Osteocyte (in vitro differentiated cells): ENCODE measurements around the gene DIAPH2. TPM values are rescaled to one million over a fixed set of nuclear protein-coding genes. Genes with fewer than 3 reads are reported as not detected.

ENCODE experiments used
- DNase-seq: peaks from one replicate; pipeline ENCODE4 v3.0.0; 2021; ENCODE audit warnings: mixed read lengths; ENCODE audit not compliant: unreplicated experiment; ENCODE audit errors: extremely low spot score
- H3K27ac Mint-ChIP-seq: one replicate; pipeline ENCODE4 v1.8.0; 2021; ENCODE audit warnings: mild to moderate bottlenecking, mixed read lengths; ENCODE audit not compliant: unreplicated experiment
- H3K27me3 Mint-ChIP-seq: one replicate; pipeline ENCODE4 v1.8.0; 2021; ENCODE audit warnings: mixed read lengths; ENCODE audit not compliant: unreplicated experiment
- H3K36me3 Mint-ChIP-seq: one replicate; pipeline ENCODE4 v1.8.0; 2021; ENCODE audit warnings: mixed read lengths; ENCODE audit not compliant: unreplicated experiment
- H3K4me1 Mint-ChIP-seq: one replicate; pipeline ENCODE4 v1.8.0; 2021; ENCODE audit warnings: mixed read lengths; ENCODE audit not compliant: unreplicated experiment
- H3K4me3 Mint-ChIP-seq: one replicate; pipeline ENCODE4 v1.8.0; 2021; ENCODE audit warnings: mild to moderate bottlenecking, moderate library complexity, mixed read lengths; ENCODE audit not compliant: unreplicated experiment
- H3K9me3 Mint-ChIP-seq: one replicate; pipeline ENCODE4 v1.8.0; 2021; ENCODE audit warnings: mixed read lengths; ENCODE audit not compliant: unreplicated experiment
- CTCF ChIP-seq: fragments of 200-600 bp; sonication (generic); IDR thresholded peaks from 2 replicates; pipeline ENCODE4 v1.5.0; 2021; ENCODE audit warnings: antibody characterized with exemption, mild to moderate bottlenecking, moderate library complexity
- total RNA-seq: library from RNA; stranded (reverse); gene quantifications from 2 replicates; pipeline ENCODE4 v1.2.1, GENCODE V29; 2021

The DIAPH2 gene
- total RNA-seq, 1 donor from 2014 or later, result 9.3 TPM

- no peaks in the 10 kb centered on the region for H3K4me1 Mint-ChIP-seq
- no peak for TF ChIP-seq CTCF
- H3K27ac Mint-ChIP-seq, result no peak overlapping the region
- no peak for DNase-seq
- no peaks in the 10 kb centered on the region for H3K27me3 Mint-ChIP-seq
- H3K4me3 Mint-ChIP-seq, result no peak overlapping the region
- H3K9me3 Mint-ChIP-seq, result peaks cover 6% of the 10 kb centered on the region
- no peaks in the 10 kb centered on the region for H3K36me3 Mint-ChIP-seq
Measured at GRCh38 chrX:96924581-96924980, 239.9 kb downstream of the DIAPH2 start.

DNA sequence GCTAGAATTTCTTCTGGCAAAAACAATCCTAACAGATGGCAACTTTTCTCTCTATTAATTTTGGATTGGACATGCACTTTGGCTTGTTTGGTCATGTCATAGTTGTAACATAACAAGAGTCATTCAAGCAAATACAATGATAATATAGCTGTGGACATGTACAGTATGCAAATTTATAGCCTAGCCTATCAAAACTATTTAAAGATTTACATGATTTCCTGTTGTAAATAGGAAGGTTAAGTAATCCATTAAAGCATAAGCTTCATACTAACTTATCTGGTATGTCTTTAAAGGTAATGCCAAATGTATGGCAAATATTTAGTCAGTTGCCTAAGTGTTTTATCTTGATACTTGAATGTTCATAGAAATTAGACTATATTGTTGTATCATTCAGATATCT lies 244.4 kb downstream of the DIAPH2 start:
- Mint-ChIP-seq H3K9me3 (peaks cover 6% of the 10 kb centered on the region), H3K4me3 (no peak overlapping the region), H3K36me3 (no peaks in the 10 kb centered on the region), H3K27me3 (no peaks in the 10 kb centered on the region), H3K4me1 (no peaks in the 10 kb centered on the region), H3K27ac (no peak overlapping the region)
- DNase-seq, result no peak
- TF ChIP-seq CTCF, result no peak

DNA sequence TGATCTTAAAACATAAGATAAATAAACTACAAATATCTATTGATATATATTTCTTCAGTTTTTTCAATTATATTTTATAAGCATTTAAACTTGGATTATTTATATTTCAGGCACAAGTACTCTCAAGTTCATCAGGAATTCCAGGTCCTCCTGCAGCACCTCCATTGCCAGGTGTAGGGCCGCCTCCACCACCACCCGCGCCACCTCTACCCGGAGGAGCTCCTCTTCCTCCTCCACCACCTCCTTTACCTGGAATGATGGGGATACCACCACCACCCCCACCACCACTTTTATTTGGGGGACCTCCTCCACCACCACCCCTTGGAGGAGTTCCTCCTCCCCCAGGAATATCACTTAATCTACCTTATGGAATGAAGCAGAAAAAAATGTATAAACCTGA lies 273.1 kb downstream of the DIAPH2 start:
- H3K4me1 Mint-ChIP-seq, result no peaks in the 10 kb centered on the region
- no peak for TF ChIP-seq CTCF
- no peak overlapping the region for H3K4me3 Mint-ChIP-seq
- no peak for DNase-seq
- H3K36me3 Mint-ChIP-seq, result peaks cover 4% of the 10 kb centered on the region
- H3K9me3 Mint-ChIP-seq, result peaks cover 24% of the 10 kb centered on the region
- H3K27ac Mint-ChIP-seq, result no peak overlapping the region
- no peaks in the 10 kb centered on the region for H3K27me3 Mint-ChIP-seq

DNA sequence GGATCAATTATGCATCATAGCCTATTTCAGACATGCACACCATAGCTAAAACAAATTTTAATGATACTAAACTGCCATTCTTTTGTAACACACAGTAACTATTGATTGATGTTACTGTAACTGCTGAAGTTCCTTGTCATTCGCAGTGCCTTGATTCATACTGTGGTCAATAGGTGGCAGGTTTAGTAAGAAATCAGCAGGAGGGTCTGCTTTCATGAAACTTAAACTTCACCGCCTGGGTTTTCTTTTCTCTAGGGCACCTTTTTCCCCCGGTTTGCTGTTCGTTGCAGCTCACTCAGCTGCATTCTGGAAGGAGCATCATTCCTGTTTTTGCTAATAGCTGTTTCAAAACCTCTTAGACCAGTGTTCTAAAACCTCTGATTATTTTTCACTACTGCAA lies 287.2 kb downstream of the DIAPH2 start:
- H3K9me3 Mint-ChIP-seq, result peaks cover 22% of the 10 kb centered on the region
- no peaks in the 10 kb centered on the region for H3K4me1 Mint-ChIP-seq
- no peak overlapping the region for H3K4me3 Mint-ChIP-seq
- H3K27ac Mint-ChIP-seq, result no peak overlapping the region
- H3K27me3 Mint-ChIP-seq, result no peaks in the 10 kb centered on the region
- peaks cover 1% of the 10 kb centered on the region for H3K36me3 Mint-ChIP-seq
- TF ChIP-seq CTCF, result no peak
- DNase-seq, result no peak

DNA sequence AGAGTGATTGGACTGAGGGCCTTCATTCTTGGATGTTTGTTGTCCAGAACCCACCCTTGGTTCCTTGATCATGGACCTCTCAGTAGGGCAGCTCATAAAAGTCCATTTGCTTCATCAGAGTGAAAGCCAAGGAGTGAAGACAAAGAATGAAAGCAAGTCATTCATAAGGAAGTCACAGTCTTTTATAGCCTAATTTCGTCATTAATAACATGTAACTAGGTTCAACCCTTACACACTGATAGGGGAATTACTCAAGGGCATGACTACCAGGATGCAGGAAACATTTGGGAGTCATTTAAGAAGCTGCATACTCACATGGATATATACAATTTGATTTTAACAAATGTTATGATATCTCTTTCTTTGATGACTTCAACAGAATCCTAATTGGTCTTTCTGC lies 294.3 kb downstream of the DIAPH2 start:
- H3K27me3 Mint-ChIP-seq, result no peaks in the 10 kb centered on the region
- no peak overlapping the region for H3K4me3 Mint-ChIP-seq
- no peaks in the 10 kb centered on the region for H3K36me3 Mint-ChIP-seq

More for the DNA sequence above, 294.3 kb downstream of the DIAPH2 start:
- DNase-seq, result no peak
- Mint-ChIP-seq H3K4me1 (no peaks in the 10 kb centered on the region), H3K27ac (no peak overlapping the region), H3K9me3 (no peaks in the 10 kb centered on the region)
- TF ChIP-seq CTCF, result no peak
